ENCODE data around the gene PRSS12.

Gene PRSS12

DNA sequence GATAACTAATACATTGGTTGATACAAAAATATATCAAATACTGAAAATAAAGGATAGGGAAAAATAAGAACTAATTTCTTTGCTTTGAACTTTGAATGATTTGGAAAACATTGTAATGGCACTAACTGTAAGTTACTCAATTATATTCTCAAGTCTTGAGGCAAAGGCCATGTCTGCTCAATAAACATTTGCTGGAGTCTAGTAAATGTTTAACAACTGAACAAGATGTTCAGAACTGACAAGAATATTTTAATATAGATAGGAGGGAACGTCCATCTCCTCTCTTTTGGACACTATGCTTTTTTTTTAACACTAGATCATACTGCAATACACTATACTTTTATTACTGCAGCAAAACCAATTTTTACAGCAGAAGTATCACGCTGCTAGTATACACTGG lies 76.2 kb downstream of the PRSS12 start:
- no peak overlapping the region for H3K27ac ChIP-seq (replicated peaks)
- DNase-seq (ENCODE audit: low read depth in 1 of 2, low spot score in 1 of 2) = no peak

DNA sequence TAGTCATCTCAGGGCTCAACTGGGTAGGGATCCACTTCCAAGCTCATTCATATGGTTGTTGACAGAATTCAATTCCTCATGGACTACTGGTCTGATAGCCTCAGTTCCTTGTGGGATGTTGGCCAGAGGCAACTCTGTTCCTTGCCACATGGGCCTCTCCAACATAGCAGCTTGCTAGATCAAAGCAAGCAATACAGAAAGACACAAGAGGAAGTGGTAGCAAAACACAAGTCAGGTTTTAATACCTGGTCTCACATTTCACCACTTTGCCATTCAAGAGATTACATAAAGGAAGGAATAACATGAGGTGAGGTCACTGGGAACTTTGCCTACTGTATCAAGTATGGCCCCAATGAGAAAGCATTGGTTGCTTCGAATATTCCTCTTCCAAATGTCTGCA lies 79.2 kb downstream of the PRSS12 start:
- DNase-seq (ENCODE audit: low read depth in 1 of 2, low spot score in 1 of 2) = no peak
- H3K27ac ChIP-seq (replicated peaks) = no peak overlapping the region
- TF ChIP-seq SPI1 (IDR thresholded peaks at IDR 0.05; ENCODE audit: borderline replicate concordance, low read depth) (no peak), POLR2AphosphoS5 (IDR thresholded peaks at IDR 0.05; ENCODE audit: low read depth) (no peak), GABPA (IDR thresholded peaks at IDR 0.05; ENCODE audit: low read depth) (no peak)
- TF ChIP-seq, protein P1, sequence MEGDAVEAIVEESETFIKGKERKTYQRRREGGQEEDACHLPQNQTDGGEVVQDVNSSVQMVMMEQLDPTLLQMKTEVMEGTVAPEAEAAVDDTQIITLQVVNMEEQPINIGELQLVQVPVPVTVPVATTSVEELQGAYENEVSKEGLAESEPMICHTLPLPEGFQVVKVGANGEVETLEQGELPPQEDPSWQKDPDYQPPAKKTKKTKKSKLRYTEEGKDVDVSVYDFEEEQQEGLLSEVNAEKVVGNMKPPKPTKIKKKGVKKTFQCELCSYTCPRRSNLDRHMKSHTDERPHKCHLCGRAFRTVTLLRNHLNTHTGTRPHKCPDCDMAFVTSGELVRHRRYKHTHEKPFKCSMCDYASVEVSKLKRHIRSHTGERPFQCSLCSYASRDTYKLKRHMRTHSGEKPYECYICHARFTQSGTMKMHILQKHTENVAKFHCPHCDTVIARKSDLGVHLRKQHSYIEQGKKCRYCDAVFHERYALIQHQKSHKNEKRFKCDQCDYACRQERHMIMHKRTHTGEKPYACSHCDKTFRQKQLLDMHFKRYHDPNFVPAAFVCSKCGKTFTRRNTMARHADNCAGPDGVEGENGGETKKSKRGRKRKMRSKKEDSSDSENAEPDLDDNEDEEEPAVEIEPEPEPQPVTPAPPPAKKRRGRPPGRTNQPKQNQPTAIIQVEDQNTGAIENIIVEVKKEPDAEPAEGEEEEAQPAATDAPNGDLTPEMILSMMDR (IDR thresholded peaks at IDR 0.05; ENCODE audit: insufficient read depth, low read length) = no peak
- TF ChIP-seq, protein P2, sequence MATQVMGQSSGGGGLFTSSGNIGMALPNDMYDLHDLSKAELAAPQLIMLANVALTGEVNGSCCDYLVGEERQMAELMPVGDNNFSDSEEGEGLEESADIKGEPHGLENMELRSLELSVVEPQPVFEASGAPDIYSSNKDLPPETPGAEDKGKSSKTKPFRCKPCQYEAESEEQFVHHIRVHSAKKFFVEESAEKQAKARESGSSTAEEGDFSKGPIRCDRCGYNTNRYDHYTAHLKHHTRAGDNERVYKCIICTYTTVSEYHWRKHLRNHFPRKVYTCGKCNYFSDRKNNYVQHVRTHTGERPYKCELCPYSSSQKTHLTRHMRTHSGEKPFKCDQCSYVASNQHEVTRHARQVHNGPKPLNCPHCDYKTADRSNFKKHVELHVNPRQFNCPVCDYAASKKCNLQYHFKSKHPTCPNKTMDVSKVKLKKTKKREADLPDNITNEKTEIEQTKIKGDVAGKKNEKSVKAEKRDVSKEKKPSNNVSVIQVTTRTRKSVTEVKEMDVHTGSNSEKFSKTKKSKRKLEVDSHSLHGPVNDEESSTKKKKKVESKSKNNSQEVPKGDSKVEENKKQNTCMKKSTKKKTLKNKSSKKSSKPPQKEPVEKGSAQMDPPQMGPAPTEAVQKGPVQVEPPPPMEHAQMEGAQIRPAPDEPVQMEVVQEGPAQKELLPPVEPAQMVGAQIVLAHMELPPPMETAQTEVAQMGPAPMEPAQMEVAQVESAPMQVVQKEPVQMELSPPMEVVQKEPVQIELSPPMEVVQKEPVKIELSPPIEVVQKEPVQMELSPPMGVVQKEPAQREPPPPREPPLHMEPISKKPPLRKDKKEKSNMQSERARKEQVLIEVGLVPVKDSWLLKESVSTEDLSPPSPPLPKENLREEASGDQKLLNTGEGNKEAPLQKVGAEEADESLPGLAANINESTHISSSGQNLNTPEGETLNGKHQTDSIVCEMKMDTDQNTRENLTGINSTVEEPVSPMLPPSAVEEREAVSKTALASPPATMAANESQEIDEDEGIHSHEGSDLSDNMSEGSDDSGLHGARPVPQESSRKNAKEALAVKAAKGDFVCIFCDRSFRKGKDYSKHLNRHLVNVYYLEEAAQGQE (IDR thresholded peaks at IDR 0.05; ENCODE audit: insufficient replicate concordance, low read depth) = no peak

More for the DNA sequence above, 76.2 kb downstream of the PRSS12 start:
- H3K4me3 ChIP-seq (replicated peaks; ENCODE audit: insufficient read depth, low read length) = no peak overlapping the region
- TF ChIP-seq, protein P1 (IDR thresholded peaks at IDR 0.05; ENCODE audit: insufficient read depth, low read length) = no peak
- TF ChIP-seq, protein P2 (IDR thresholded peaks at IDR 0.05; ENCODE audit: insufficient replicate concordance, low read depth) = no peak
- no peak for TF ChIP-seq POLR2AphosphoS5 (IDR thresholded peaks at IDR 0.05; ENCODE audit: low read depth)
- no peak for TF ChIP-seq SPI1 (IDR thresholded peaks at IDR 0.05; ENCODE audit: borderline replicate concordance, low read depth)
- no peak for TF ChIP-seq GABPA (IDR thresholded peaks at IDR 0.05; ENCODE audit: low read depth)
- H3K27me3 ChIP-seq (ENCODE audit: insufficient read depth, poor library complexity, severe bottlenecking) = no peaks in the 10 kb centered on the region

DNA sequence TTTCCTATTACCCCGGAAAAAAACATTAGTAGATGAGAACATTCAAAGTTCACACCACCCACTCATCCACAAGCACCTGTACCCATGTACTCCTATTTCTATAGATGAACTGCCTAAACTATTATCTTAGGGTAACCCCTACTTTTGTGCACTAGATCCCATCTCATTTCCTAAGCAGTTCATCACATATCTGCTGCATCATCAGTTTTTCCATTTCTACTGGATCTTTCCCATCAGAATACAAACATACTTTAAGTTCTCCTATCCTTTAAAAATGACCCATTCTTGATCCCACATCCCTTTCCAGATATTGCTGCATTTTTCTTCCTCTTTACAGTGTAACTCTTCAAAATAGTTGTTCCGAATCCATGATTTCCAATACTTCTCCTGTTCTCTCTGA lies 81.0 kb downstream of the PRSS12 start:
- Histone ChIP-seq H3K27ac (replicated peaks) (no peak overlapping the region), H3K27me3 (ENCODE audit: insufficient read depth, poor library complexity, severe bottlenecking) (no peaks in the 10 kb centered on the region), H3K4me3 (replicated peaks; ENCODE audit: insufficient read depth, low read length) (no peak overlapping the region)
- TF ChIP-seq SPI1 (IDR thresholded peaks at IDR 0.05; ENCODE audit: borderline replicate concordance, low read depth) (no peak), GABPA (IDR thresholded peaks at IDR 0.05; ENCODE audit: low read depth) (no peak), POLR2AphosphoS5 (IDR thresholded peaks at IDR 0.05; ENCODE audit: low read depth) (no peak)
- TF ChIP-seq, protein P2 (IDR thresholded peaks at IDR 0.05; ENCODE audit: insufficient replicate concordance, low read depth) = no peak
- TF ChIP-seq, protein P1 (IDR thresholded peaks at IDR 0.05; ENCODE audit: insufficient read depth, low read length) = no peak
- DNase-seq (ENCODE audit: low read depth in 1 of 2, low spot score in 1 of 2) = no peak

More for the DNA sequence above, 79.2 kb downstream of the PRSS12 start:
- H3K27me3 ChIP-seq (ENCODE audit: insufficient read depth, poor library complexity, severe bottlenecking) = no peaks in the 10 kb centered on the region
- no peak overlapping the region for H3K4me3 ChIP-seq (replicated peaks; ENCODE audit: insufficient read depth, low read length)
